Activated CD8-positive, alpha-beta memory T cell treated with anti-CD3 and anti-CD28 coated beads for 48 hours (primary cell): Measurements from ENCODE around the gene LY9.

Experiments
- DNase-seq, 3 experiments: peaks; one replicate each; pipeline ENCODE4 v3.0.0-alpha.2; 2020; ENCODE audit warnings: low read depth in 2 of 3, low spot score in 2 of 3

Gene LY9, protein sequence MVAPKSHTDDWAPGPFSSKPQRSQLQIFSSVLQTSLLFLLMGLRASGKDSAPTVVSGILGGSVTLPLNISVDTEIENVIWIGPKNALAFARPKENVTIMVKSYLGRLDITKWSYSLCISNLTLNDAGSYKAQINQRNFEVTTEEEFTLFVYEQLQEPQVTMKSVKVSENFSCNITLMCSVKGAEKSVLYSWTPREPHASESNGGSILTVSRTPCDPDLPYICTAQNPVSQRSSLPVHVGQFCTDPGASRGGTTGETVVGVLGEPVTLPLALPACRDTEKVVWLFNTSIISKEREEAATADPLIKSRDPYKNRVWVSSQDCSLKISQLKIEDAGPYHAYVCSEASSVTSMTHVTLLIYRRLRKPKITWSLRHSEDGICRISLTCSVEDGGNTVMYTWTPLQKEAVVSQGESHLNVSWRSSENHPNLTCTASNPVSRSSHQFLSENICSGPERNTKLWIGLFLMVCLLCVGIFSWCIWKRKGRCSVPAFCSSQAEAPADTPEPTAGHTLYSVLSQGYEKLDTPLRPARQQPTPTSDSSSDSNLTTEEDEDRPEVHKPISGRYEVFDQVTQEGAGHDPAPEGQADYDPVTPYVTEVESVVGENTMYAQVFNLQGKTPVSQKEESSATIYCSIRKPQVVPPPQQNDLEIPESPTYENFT

GRCh38 chr1:160795951-160796383 lies at the start of gene LY9:
Gene LY9 (plus strand): TSS chr1:160796174. CDS start chr1:160796188, 14 bp downstream.
- DNase-seq, result peak in 1 of 3 experiments; percentile 40

GRCh38 chr1:160746836-160747500 lies 49.0 kb upstream of the LY9 start:
- DNase-seq, result no peak

- DNase-seq, result no peak
Measured at GRCh38 chr1:160747717-160748116, 48.3 kb upstream of the LY9 start.

- no peak for DNase-seq
Measured at GRCh38 chr1:160748181-160748877, 47.6 kb upstream of the LY9 start.

DNA sequence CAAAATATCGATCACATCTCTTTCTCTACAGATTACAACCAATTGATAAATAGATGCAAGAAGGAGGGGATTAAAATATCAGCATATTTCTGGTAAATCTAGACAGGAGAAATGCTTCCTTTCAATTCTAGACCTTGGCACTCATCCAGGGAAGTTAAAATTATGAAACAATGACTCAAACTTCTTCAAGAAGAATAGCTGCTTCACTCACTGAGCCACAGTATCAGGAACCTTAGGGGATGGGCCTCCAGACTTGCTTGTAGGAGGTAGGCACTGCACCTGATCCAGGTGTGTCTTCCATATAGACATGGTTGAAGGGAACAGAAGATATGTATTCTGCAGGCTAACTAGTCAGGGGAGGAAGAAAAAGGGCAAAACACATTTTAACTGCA lies 47.1 kb upstream of the LY9 start:
- no peak for DNase-seq

GRCh38 chr1:160750608-160751007 lies 45.4 kb upstream of the LY9 start:
- DNase-seq, result no peak

DNA sequence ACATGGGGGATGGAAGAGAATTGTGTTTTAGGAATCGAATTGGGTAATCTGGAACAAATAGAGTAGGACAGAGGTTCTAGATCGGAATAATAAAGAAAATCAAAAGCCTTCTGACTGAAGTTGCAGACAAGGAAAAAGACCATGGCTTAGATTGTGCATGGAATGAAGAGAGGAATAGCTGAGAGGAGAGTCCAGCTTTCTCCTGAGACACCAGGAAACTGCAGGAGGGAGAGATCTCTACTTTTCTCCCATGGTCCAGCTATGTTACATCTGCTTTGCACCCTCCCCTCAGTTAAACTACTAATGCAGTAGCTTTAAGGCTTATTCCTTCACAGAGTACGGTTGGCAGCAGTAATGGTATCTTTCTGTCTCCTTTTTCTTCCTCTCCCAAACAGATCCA lies 43.6 kb upstream of the LY9 start:
- no peak for DNase-seq

DNA sequence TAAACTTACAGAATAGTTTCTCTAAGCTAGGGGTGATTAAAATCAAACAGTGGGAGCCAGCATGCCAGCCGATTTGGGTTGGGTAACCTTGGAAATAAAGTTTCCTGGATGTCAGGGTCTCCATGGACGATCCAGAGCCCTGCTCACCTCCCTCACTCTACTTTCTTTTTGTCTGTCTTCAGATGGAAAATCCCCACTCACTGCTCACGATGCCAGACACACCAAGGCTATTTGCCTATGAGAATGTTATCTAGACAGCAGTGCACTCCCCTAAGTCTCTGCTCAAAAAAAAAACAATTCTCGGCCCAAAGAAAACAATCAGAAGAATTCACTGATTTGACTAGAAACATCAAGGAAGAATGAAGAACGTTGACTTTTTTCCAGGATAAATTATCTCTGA lies 43.0 kb upstream of the LY9 start:
- DNase-seq, result no peak

GRCh38 chr1:160753594-160753993 lies 42.4 kb upstream of the LY9 start:
- DNase-seq, result no peak

DNA sequence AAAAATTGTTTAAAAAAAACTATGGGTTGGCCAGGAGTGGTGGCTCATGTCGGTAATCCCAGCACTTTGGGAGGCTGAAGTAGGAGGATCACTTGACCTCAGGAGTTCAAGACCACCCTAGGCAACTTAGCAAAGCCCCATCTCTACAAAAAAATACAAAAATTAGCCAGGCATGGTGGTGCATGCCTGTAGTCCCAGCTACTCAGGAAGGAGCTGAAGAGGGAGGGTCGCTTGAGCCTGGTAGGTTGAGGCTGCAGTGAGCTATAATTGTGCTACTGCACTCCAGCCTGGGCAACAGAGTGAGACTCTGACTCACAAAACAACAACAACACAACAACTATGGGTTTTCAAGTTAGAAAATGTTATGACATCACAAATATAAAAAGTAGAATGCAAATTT lies 40.5 kb upstream of the LY9 start:
- DNase-seq, result no peak

- DNase-seq, result no peak
Measured at GRCh38 chr1:160755911-160756848, 39.8 kb upstream of the LY9 start.

DNA sequence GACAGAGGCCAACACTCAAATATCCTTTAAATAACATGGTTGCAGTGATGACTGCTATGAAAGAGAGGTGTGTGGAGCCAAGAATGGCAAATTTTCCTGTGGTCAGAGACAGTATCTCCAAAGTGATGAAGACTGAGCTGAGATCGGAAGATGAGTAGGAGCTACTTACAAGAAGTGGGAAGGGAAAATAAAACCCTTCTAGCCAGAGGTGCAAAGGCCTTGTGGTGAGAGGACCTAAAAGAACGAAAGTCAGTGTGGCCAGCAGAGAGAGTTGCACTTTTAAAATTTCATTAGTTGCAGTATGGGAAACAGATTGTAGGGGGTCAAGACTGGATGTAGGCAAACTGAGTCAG lies 39.1 kb upstream of the LY9 start:
- DNase-seq, result no peak

DNA sequence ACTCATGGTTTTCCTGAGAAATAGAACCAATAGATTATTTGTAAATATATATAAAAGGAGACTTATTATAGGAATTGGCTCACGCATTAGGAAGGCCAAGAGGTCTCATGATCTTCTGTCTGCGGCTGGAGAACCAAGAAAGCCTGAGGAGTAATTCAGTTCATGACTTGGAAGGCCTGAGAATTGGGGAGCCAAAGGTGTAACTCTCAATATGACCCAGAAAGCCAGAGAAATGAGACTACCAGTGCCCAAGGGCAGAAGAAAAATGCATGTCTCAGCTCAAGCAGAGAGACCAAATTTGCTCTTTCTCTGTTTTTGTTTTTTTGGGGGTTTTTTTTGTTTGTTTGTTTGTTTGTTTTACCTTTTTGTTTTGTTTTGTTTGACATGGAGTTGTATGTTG lies 37.5 kb upstream of the LY9 start:
- DNase-seq, result no peak

DNA sequence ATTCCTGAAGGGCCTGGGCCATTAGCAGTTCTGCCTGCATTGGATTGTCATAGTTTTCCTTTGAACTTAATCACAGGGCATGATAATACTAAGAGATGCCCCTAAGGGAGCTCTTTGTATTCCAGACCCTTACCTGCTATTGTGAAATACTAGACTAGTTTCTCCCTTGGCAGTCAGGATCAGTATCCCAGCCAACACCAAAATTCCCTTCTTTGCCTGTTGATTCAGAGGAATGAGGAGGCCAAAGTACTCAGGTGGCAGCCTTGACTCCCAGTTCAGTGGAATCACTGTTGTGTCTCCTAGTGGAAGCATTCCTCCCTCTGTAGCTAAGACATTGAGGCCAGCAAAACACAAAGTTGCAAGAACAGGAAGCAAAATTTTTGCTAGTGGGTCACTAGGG lies 36.2 kb upstream of the LY9 start:
- DNase-seq, result no peak

- no peak for DNase-seq
Measured at GRCh38 chr1:160761046-160761445, 34.9 kb upstream of the LY9 start.

- no peak for DNase-seq
Measured at GRCh38 chr1:160761886-160762285, 34.1 kb upstream of the LY9 start.

GRCh38 chr1:160763993-160764392 lies 32.0 kb upstream of the LY9 start:
- DNase-seq, result no peak

DNA sequence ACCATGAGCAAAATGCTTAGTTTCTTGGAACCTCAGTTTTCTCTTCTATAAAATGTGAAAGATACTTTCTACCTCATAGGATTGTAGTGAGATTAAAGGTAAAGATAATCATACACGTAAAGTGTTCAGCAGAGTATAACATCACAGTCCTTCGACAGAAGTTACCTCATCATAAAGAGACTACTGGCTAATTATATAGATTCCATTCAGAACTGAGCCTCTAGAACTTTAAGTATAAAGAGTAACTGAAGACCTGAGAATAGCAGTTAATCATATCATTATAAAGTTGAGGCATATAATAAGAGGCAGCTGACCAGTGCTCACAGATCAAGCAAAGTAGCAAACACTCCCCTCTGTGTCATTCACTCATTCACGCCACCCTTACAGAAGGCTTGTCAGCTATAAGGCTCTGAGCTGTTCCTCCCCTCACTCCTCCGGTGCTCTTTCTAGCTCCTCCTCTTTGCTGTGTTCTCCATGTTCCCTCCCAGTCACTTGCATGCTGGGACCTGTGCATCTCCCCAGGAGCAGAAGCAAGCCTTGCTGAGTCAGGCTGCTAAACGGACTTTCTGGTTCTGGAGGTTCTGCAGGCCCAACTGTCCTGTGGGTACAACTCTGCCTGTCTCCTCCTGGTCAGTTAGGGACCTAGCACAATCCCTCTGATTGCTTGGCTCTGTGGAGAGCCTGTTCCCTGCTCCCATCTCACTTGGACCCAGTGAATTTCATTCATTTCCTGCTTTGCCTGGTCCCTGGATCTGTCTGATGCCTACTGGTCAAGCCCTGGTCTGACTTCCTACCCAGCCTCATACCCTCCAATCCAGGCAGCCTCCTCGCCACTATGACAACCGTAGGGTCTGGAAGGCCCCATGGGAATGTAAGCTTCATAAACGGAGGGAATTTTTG lies 28.3 kb upstream of the LY9 start:
- DNase-seq, result no peak

GRCh38 chr1:160768295-160768657 lies 27.7 kb upstream of the LY9 start:
- DNase-seq, result peak in 1 of 3 experiments; percentile 50

DNA sequence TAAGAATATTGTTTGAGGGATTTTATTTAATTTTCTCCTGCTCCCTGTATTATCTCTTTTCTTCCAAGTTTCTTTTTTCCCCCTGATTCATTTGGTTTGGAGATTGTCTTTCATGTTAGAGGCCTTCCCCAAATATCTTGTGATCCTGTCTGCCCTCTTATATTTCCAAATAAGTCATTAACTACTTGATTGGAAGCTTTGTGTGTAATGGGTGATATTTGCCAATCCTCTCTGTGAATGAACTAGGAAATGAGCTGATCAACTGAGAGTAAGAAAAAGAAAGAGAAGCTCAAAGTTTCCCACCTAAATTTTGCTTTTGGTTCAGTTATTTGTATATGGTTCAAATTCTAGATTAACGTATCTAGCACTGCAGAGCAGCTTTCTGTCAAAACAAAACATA lies 23.6 kb upstream of the LY9 start:
- DNase-seq, result no peak
